ENCODE data around the gene PBX1. TPM values are rescaled to one million over a fixed set of nuclear protein-coding genes. Genes with fewer than 3 reads are reported as not detected.

Gene PBX1
- total and polyA plus RNA-seq, 2 donors (not counting 3 experiments of a cell fraction or from before 2014, with no cell fraction given) = 10.7 to 24.1 TPM

DNA sequence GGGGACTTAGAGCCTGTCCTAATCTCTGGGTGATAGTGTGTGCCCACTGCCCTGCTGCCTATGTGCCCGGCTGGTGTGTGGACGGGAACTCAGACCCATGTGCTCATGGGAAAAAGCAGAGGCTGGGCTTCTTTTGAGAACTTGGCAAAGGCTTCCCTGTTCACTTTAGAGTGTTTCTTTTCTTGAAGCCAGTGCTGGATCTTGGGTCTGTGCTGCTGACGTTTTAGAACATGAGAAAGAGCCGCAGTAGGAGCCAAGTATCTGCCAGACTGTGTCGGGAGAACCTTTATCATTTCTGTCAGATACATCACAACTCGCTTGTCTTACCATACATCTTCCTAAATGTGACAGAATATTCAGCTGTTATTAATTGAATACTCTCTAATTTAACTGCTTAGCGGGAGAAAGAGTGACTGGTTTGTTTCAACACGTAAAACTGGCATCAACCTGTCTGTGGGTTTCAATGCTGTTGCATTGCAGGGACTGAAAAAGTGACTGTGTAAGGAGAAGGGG lies 195.2 kb downstream of the PBX1 start:
- Histone ChIP-seq H3K27ac (ENCODE audit: insufficient read depth, low read depth, low read length) (no peak overlapping the region), H2AFZ (ENCODE audit: low read depth, low read length) (no peak overlapping the region)

More for the DNA sequence above, 195.2 kb downstream of the PBX1 start:
- Histone ChIP-seq H3K9me3 (replicated peaks; ENCODE audit: control insufficient read depth, insufficient read depth, low read length) (no peaks in the 10 kb centered on the region), H3K4me1 (ENCODE audit: control insufficient read depth, extremely low read depth, insufficient read depth, low read length) (no peaks in the 10 kb centered on the region), H4K20me1 (replicated peaks; ENCODE audit: control insufficient read depth, extremely low read depth, insufficient read depth, low read length) (no peaks in the 10 kb centered on the region), H3K9me1 (replicated peaks; ENCODE audit: control insufficient read depth, extremely low read depth, insufficient read depth, low read length) (no peaks in the 10 kb centered on the region), H3K9ac (replicated peaks; ENCODE audit: extremely low read depth, insufficient read depth, low read length) (no peak overlapping the region), H3K79me2 (ENCODE audit: control insufficient read depth, insufficient read depth, low read length) (no peaks in the 10 kb centered on the region), H3K27me3 (ENCODE audit: control insufficient read depth in 2 of 2, insufficient read depth in 2 of 2, low read length in 2 of 2) (no peaks in the 10 kb centered on the region), H3K4me3 (replicated peaks in 1 of 3; ENCODE audit: insufficient read depth in 1 of 3, low read depth in 1 of 3, low read length in 3 of 3) (no peak overlapping the region), H3K36me3 (ENCODE audit: control insufficient read depth in 2 of 2, extremely low read depth in 1 of 2, insufficient read depth in 2 of 2, low read length in 2 of 2) (no peaks in the 10 kb centered on the region), H3K4me2 (ENCODE audit: insufficient read depth, low read length) (no peak overlapping the region)
- dilution Hi-C loops (cut with MboI; ENCODE audit: extremely low pct_ligation_motif_present, low sequenced_read_pairs) (no loop called here), intact Hi-C loops (cut with micrococcal nuclease) (no loop called here)
- TF ChIP-seq FOS (IDR thresholded peaks at IDR 0.05; ENCODE audit: borderline replicate concordance, insufficient read depth, low read length) (no peak), POLR2AphosphoS5 (IDR thresholded peaks at IDR 0.05; ENCODE audit: insufficient read depth, low read depth, low read length) (no peak), POLR2A (IDR thresholded peaks at IDR 0.05; ENCODE audit: low read depth, low read length) (no peak), MYC (IDR thresholded peaks at IDR 0.05; ENCODE audit: low read depth, low read length) (no peak), GATA2 (IDR thresholded peaks at IDR 0.05; ENCODE audit: insufficient read depth, insufficient read length, low read depth, low read length) (no peak), JUN (IDR thresholded peaks at IDR 0.05; ENCODE audit: borderline replicate concordance, insufficient read depth, insufficient read length, low read depth) (no peak), EZH2 (IDR thresholded peaks at IDR 0.05; ENCODE audit: borderline replicate concordance, low read depth, low read length, severe bottlenecking) (no peak)
- TF ChIP-seq, protein P1, sequence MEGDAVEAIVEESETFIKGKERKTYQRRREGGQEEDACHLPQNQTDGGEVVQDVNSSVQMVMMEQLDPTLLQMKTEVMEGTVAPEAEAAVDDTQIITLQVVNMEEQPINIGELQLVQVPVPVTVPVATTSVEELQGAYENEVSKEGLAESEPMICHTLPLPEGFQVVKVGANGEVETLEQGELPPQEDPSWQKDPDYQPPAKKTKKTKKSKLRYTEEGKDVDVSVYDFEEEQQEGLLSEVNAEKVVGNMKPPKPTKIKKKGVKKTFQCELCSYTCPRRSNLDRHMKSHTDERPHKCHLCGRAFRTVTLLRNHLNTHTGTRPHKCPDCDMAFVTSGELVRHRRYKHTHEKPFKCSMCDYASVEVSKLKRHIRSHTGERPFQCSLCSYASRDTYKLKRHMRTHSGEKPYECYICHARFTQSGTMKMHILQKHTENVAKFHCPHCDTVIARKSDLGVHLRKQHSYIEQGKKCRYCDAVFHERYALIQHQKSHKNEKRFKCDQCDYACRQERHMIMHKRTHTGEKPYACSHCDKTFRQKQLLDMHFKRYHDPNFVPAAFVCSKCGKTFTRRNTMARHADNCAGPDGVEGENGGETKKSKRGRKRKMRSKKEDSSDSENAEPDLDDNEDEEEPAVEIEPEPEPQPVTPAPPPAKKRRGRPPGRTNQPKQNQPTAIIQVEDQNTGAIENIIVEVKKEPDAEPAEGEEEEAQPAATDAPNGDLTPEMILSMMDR (IDR thresholded peaks at IDR 0.05; ENCODE audit: extremely low read depth in 1 of 2, insufficient read depth in 1 of 2, low read depth in 1 of 2, low read length in 2 of 2) = no peak
- TF ChIP-seq, protein P2, sequence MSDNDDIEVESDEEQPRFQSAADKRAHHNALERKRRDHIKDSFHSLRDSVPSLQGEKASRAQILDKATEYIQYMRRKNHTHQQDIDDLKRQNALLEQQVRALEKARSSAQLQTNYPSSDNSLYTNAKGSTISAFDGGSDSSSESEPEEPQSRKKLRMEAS (IDR thresholded peaks at IDR 0.05; ENCODE audit: insufficient read depth, insufficient read length) = no peak
- ChIA-PET CTCF (no interaction called here), POLR2A (no interaction called here)
- BruUV-seq (replicated peaks) = no TSS peak
- no peak for DNase-seq (ENCODE audit: low read depth, low spot score)
- no peak for FAIRE-seq
